Panc1 (cell line): ENCODE data around the gene RENBP. TPM values are rescaled to one million over a fixed set of nuclear protein-coding genes. Genes with fewer than 3 reads are reported as not detected.

Experiments used
- ATAC-seq: fragments of 200-7000 bp; cut with Tn5 transposase; 2 replicates; pipeline ENCODE4 v1.9.1; 2020; ENCODE audit warnings: mild to moderate bottlenecking, moderate library complexity
- BruUV-seq: library from RNA; stranded (reverse); fragments of 400-500 nt; replicated peaks from 2 replicates; lab custom pipeline; 2021; lab: Mats Ljungman, UMichigan
- CTCF ChIA-PET: fragments of 300-600 bp; sonication (Branson Sonifier 250); formaldehyde crosslinking; loops from one replicate; lab custom pipeline; 2022; ENCODE audit warnings: antibody characterized with exemption; lab: Charles Lee
- POLR2A ChIA-PET: fragments of 300-600 bp; sonication (Branson Sonifier 250); formaldehyde crosslinking; loops from one replicate; lab custom pipeline; 2022; ENCODE audit warnings: antibody characterized with exemption; lab: Charles Lee
- DNase-seq: peaks from one replicate; pipeline ENCODE4 v3.0.0-alpha.2; 2010; ENCODE audit warnings: low read depth, low spot score
- H3K27ac ChIP-seq: 2 replicates; pipeline ENCODE4 v1.5.1; 2011; ENCODE audit warnings: mild to moderate bottlenecking, low read length, inconsistent platforms
- H3K27me3 ChIP-seq: fragments of 200-500 bp; sonication (Bioruptor generic); 2 replicates; pipeline ENCODE4 v1.6.0; 2014; ENCODE audit warnings: low read length, inconsistent platforms; ENCODE audit not compliant: control insufficient read depth, insufficient read depth
- H3K36me3 ChIP-seq: fragments of 200-500 bp; sonication (Bioruptor generic); 2 replicates; pipeline ENCODE4 v1.5.1; 2014; ENCODE audit warnings: inconsistent platforms, mild to moderate bottlenecking, low read length, moderate library complexity; ENCODE audit not compliant: control insufficient read depth, insufficient read depth
- H3K4me1 ChIP-seq: 2 replicates; pipeline ENCODE4 v1.5.1; 2011; ENCODE audit warnings: inconsistent platforms, mild to moderate bottlenecking, low read length, moderate library complexity; ENCODE audit not compliant: control insufficient read depth, insufficient read depth
- H3K4me3 ChIP-seq, 2 experiments: 2 replicates each; pipeline ENCODE4 v1.5.1; 2011 to 2012; ENCODE audit warnings: low read depth in 2 of 2, low read length in 2 of 2, mild to moderate bottlenecking in 2 of 2, inconsistent platforms in 1 of 2, moderate library complexity in 1 of 2
- H3K9me3 ChIP-seq: fragments of 200-500 bp; sonication (Bioruptor generic); 2 replicates; pipeline ENCODE4 v1.5.1; 2014; ENCODE audit warnings: low read depth, mild to moderate bottlenecking, inconsistent platforms, low read length, moderate library complexity; ENCODE audit not compliant: control insufficient read depth, insufficient read depth
- CTCF ChIP-seq: fragments of 450-650 bp; IDR thresholded peaks from 2 replicates; pipeline ENCODE4 v1.5.1; 2017; ENCODE audit warnings: mild to moderate bottlenecking
- POLR2AphosphoS5 ChIP-seq: IDR thresholded peaks from 2 replicates; pipeline ENCODE4 v1.6.1; 2012; ENCODE audit warnings: mild to moderate bottlenecking, low read depth, low read length, moderate library complexity
- REST ChIP-seq, 2 experiments: IDR thresholded peaks; 2 replicates each; pipeline ENCODE4 v1.6.1; 2011 to 2012; ENCODE audit warnings: low read depth in 2 of 2, control low read depth in 1 of 2, low read length in 1 of 2, mild to moderate bottlenecking in 1 of 2, moderate library complexity in 1 of 2; ENCODE audit not compliant: insufficient read depth in 1 of 2
- SIN3A ChIP-seq: IDR thresholded peaks from 2 replicates; pipeline ENCODE4 v1.6.1; 2012; ENCODE audit warnings: low read depth, mild to moderate bottlenecking, low read length, moderate library complexity, borderline replicate concordance; ENCODE audit not compliant: insufficient read depth
- TCF7L2 ChIP-seq: IDR thresholded peaks from 2 replicates; pipeline ENCODE4 v1.6.1; 2011; ENCODE audit warnings: mild to moderate bottlenecking, low read depth, low read length, inconsistent platforms
- in situ Hi-C: cut with HindIII; loops from 2 replicates; pipeline ENCODE4 v1.10.0; 2016; ENCODE audit warnings: low sequenced_read_pairs, low pct_unique_long_range_greater_than_20kb
- intact Hi-C: fragments of 100-400 bp; cut with micrococcal nuclease; formaldehyde crosslinking; loops from one replicate; pipeline ENCODE4 v1.10.0; 2022; ENCODE audit not compliant: unreplicated experiment
- total RNA-seq: library from RNA; stranded (reverse); gene quantifications from one replicate; pipeline ENCODE4 v1.2.1, GENCODE V29; 2021; ENCODE audit not compliant: unreplicated experiment

The RENBP gene
- total RNA-seq, 1 experiment from 2014 or later: 0.62 TPM

- H3K27me3 ChIP-seq: no peaks in the 10 kb centered on the region
- POLR2A ChIA-PET: no interaction called here
- H3K4me1 ChIP-seq: peaks cover 23% of the 10 kb centered on the region
- ATAC-seq (no peak), DNase-seq (no peak)
- intact Hi-C loops (no loop called here), in situ Hi-C loops (no loop called here)
- H3K36me3 ChIP-seq: peaks cover 10% of the 10 kb centered on the region
- no peak overlapping the region for H3K27ac ChIP-seq
- H3K9me3 ChIP-seq: no peaks in the 10 kb centered on the region
- no TSS peak for BruUV-seq
- TF ChIP-seq SIN3A: no peak
- no peak for TF ChIP-seq TCF7L2
- TF ChIP-seq REST (IDR thresholded peaks at IDR 0.05; ENCODE audit: insufficient read depth in 1 of 2, low read depth in 2 of 2, low read length in 1 of 2): no peak
- no peak for TF ChIP-seq POLR2AphosphoS5
- no peak for TF ChIP-seq CTCF
- no peak overlapping the region for H3K4me3 ChIP-seq
- CTCF ChIA-PET: no interaction called here
These were observed 19.1 kb upstream of the RENBP start for GRCh38 chrX:153963546-153963945.

GRCh38 chrX:153961292-153961691 is 16.8 kb upstream of the RENBP start:
- CTCF ChIA-PET: no interaction called here
- no peak for DNase-seq
- in situ Hi-C loops (no loop called here), intact Hi-C loops (no loop called here)
- Histone ChIP-seq H3K9me3 (no peaks in the 10 kb centered on the region), H3K27ac (no peak overlapping the region), H3K36me3 (peaks cover 10% of the 10 kb centered on the region), H3K4me3 (no peak overlapping the region), H3K4me1 (peaks cover under 1% of the 10 kb centered on the region), H3K27me3 (no peaks in the 10 kb centered on the region)
- BruUV-seq: no TSS peak
- POLR2A ChIA-PET: no interaction called here
- no peak for TF ChIP-seq REST (IDR thresholded peaks at IDR 0.05; ENCODE audit: insufficient read depth in 1 of 2, low read depth in 2 of 2, low read length in 1 of 2)
- no peak for TF ChIP-seq CTCF
- TF ChIP-seq SIN3A: no peak
- no peak for TF ChIP-seq POLR2AphosphoS5
- TF ChIP-seq TCF7L2: no peak
- no peak for ATAC-seq
